H1 (cell line): ENCODE results near the gene ENSA. TPM values are rescaled to one million over a fixed set of nuclear protein-coding genes. Genes with fewer than 3 reads are reported as not detected.

Experiments used
- CTCF ChIA-PET: fragments of 300-600 bp; sonication (Branson Sonifier 250); formaldehyde crosslinking; loops from one replicate; lab custom pipeline; 2021; ENCODE audit not compliant: partially characterized antibody; lab: Charles Lee
- POLR2A ChIA-PET: fragments of 300-600 bp; sonication (Branson Sonifier 250); formaldehyde crosslinking; loops from one replicate; lab custom pipeline; 2021; ENCODE audit warnings: inconsistent platforms; ENCODE audit not compliant: partially characterized antibody; lab: Charles Lee
- DNase-seq, 2 experiments: peaks; one replicate each; pipeline versions ENCODE4 v3.0.0 to v3.0.0-alpha.2; 2010 to 2022; ENCODE audit warnings: low spot score in 2 of 2, low read depth in 1 of 2, mixed read lengths in 1 of 2
- FAIRE-seq: peaks from 2 replicates; lab custom pipeline; 2011; peaks lifted over from hg19 to GRCh38; lab: Jason Lieb, UNC
- H2AFZ ChIP-seq: 2 replicates; pipeline ENCODE4 v1.8.1; 2012; ENCODE audit warnings: low read length, inconsistent platforms
- H2AK5ac ChIP-seq: 2 replicates; pipeline ENCODE4 v1.6.1; 2013; ENCODE audit warnings: low read depth, low read length
- H2BK120ac ChIP-seq: replicated peaks from 2 replicates; pipeline ENCODE3; 2013; ENCODE audit warnings: low read depth, low read length, inconsistent platforms
- H2BK12ac ChIP-seq: 2 replicates; pipeline ENCODE4 v1.6.1; 2013; ENCODE audit warnings: low read depth, low read length
- H2BK15ac ChIP-seq: 2 replicates; pipeline ENCODE4 v1.6.1; 2013; ENCODE audit warnings: low read length
- H2BK20ac ChIP-seq: 2 replicates; pipeline ENCODE4 v1.6.1; 2013; ENCODE audit warnings: low read length
- H2BK5ac ChIP-seq: 2 replicates; pipeline ENCODE4 v1.6.1; 2013; ENCODE audit warnings: low read depth, low read length
- H3K14ac ChIP-seq: 2 replicates; pipeline ENCODE4 v1.6.1; 2013; ENCODE audit warnings: inconsistent platforms; ENCODE audit not compliant: insufficient read length
- H3K18ac ChIP-seq: 2 replicates; pipeline ENCODE4 v1.6.1; 2013; ENCODE audit warnings: low read length; ENCODE audit errors: extremely low read depth
- H3K23ac ChIP-seq: 2 replicates; pipeline ENCODE4 v1.6.1; 2013; ENCODE audit warnings: inconsistent platforms; ENCODE audit not compliant: insufficient read length
- H3K23me2 ChIP-seq: 2 replicates; pipeline ENCODE4 v1.6.1; 2013; ENCODE audit warnings: low read depth, low read length
- H3K27ac ChIP-seq: 2 replicates; pipeline ENCODE4 v1.6.1; 2011; ENCODE audit warnings: low read depth, low read length, inconsistent platforms
- H3K27me3 ChIP-seq, 4 experiments: replicated peaks in 1 of 4; 1 replicate in 1 of 4; 2 replicates in 3 of 4; pipeline versions ENCODE4 v1.6.1 to v1.8.1; 2011 to 2013; ENCODE audit warnings: low read length in 3 of 4, mild to moderate bottlenecking in 3 of 4, inconsistent platforms in 2 of 4, mixed read lengths in 2 of 4, moderate library complexity in 1 of 4; ENCODE audit not compliant: control insufficient read depth in 3 of 4, insufficient read depth in 3 of 4; ENCODE audit errors: extremely low read depth in 1 of 4
- H3K36me3 ChIP-seq, 4 experiments: 2 replicates each; pipeline versions ENCODE4 v1.6.1 to v1.8.1; 2011 to 2013; ENCODE audit warnings: mild to moderate bottlenecking in 4 of 4, low read length in 3 of 4, moderate library complexity in 2 of 4, control low read depth in 1 of 4, inconsistent platforms in 1 of 4; ENCODE audit not compliant: insufficient read depth in 4 of 4, control insufficient read depth in 2 of 4
- H3K4ac ChIP-seq: replicated peaks from 2 replicates; pipeline ENCODE3; 2013; ENCODE audit warnings: low read length, low read depth, mixed read lengths, inconsistent platforms; ENCODE audit not compliant: insufficient read length
- H3K4me1 ChIP-seq, 4 experiments: replicated peaks in 1 of 4; 1 replicate in 1 of 4; 2 replicates in 3 of 4; pipeline versions ENCODE4 v1.6.1 to v1.8.1; 2011 to 2013; ENCODE audit warnings: low read length in 3 of 4, inconsistent platforms in 2 of 4, mixed read lengths in 1 of 4; ENCODE audit not compliant: insufficient read depth in 4 of 4, control insufficient read depth in 3 of 4
- H3K4me2 ChIP-seq, 2 experiments: 2 replicates each; pipeline versions ENCODE4 v1.6.1 to v1.8.1; 2011 to 2013; ENCODE audit warnings: low read depth in 2 of 2, low read length in 2 of 2, control low read depth in 1 of 2, inconsistent platforms in 1 of 2, mild to moderate bottlenecking in 1 of 2; ENCODE audit not compliant: insufficient read depth in 1 of 2
- H3K4me3 ChIP-seq, 4 experiments: fragments of 200-600, 300-600 bp in 1 of 4; sonication (generic), shearing (Covaris generic), sonication (Bioruptor Twin) in 1 of 4; 2 replicates each; pipeline versions ENCODE4 v1.5.1 to v1.8.1; 2011 to 2016; ENCODE audit warnings: low read length in 4 of 4, low read depth in 3 of 4, control low read depth in 2 of 4, inconsistent platforms in 2 of 4, mild to moderate bottlenecking in 2 of 4, mixed read lengths in 1 of 4, moderate library complexity in 1 of 4; ENCODE audit not compliant: insufficient read depth in 2 of 4; ENCODE audit errors: extremely low read depth in 1 of 4
- H3K56ac ChIP-seq: replicated peaks from 2 replicates; pipeline ENCODE3; 2013; ENCODE audit warnings: low read depth, mild to moderate bottlenecking, mixed read lengths, low read length, inconsistent platforms; ENCODE audit not compliant: insufficient read length
- H3K79me1 ChIP-seq: 2 replicates; pipeline ENCODE4 v1.6.1; 2013; ENCODE audit warnings: low read depth, low read length, control low read depth
- H3K79me2 ChIP-seq, 2 experiments: 2 replicates each; pipeline versions ENCODE4 v1.6.1 to v1.8.1; 2012 to 2013; ENCODE audit warnings: low read length in 2 of 2, mild to moderate bottlenecking in 2 of 2, inconsistent platforms in 1 of 2; ENCODE audit not compliant: insufficient read depth in 2 of 2, control insufficient read depth in 1 of 2
- H3K9ac ChIP-seq, 4 experiments: replicated peaks in 1 of 4; 1 replicate in 1 of 4; 2 replicates in 3 of 4; pipeline versions ENCODE4 v1.6.1 to v1.8.1; 2011 to 2013; ENCODE audit warnings: low read depth in 3 of 4, low read length in 3 of 4, control low read depth in 2 of 4, mild to moderate bottlenecking in 2 of 4, moderate library complexity in 2 of 4, inconsistent platforms in 1 of 4; ENCODE audit errors: extremely low read depth in 1 of 4
- H3K9me3 ChIP-seq, 2 experiments: 2 replicates each; pipeline versions ENCODE4 v1.6.1 to v1.8.1; 2012 to 2013; ENCODE audit warnings: mild to moderate bottlenecking in 2 of 2, moderate library complexity in 2 of 2, control low read depth in 1 of 2, inconsistent platforms in 1 of 2, low read depth in 1 of 2, low read length in 1 of 2, mixed read lengths in 1 of 2; ENCODE audit not compliant: insufficient read depth in 2 of 2
- H4K20me1 ChIP-seq, 2 experiments: replicated peaks in 1 of 2; 2 replicates each; pipeline versions ENCODE3 to v1.8.1; 2011 to 2013; ENCODE audit warnings: inconsistent platforms in 2 of 2, low read length in 2 of 2, mild to moderate bottlenecking in 1 of 2; ENCODE audit not compliant: insufficient read depth in 2 of 2, control insufficient read depth in 1 of 2
- H4K5ac ChIP-seq: 2 replicates; pipeline ENCODE4 v1.6.1; 2013; ENCODE audit warnings: low read length, low read depth, mixed read lengths, inconsistent platforms; ENCODE audit not compliant: insufficient read length
- H4K8ac ChIP-seq: 2 replicates; pipeline ENCODE4 v1.8.0; 2013; ENCODE audit warnings: mild to moderate bottlenecking, moderate library complexity, low read length, inconsistent platforms; ENCODE audit not compliant: insufficient read depth; ENCODE audit errors: extremely low read depth
- H4K91ac ChIP-seq: replicated peaks from 2 replicates; pipeline ENCODE3; 2013; ENCODE audit warnings: low read length, mixed read lengths, inconsistent platforms; ENCODE audit not compliant: insufficient read length
- MAFK ChIP-seq: IDR thresholded peaks from 2 replicates; pipeline ENCODE4 v1.6.1; 2012; ENCODE audit warnings: low read depth, mild to moderate bottlenecking, improper control_type of control experiment, low read length
- TBP ChIP-seq: IDR thresholded peaks from 2 replicates; pipeline ENCODE4 v1.6.1; 2011; ENCODE audit warnings: low read depth, low read length, improper control_type of control experiment
- WGBS, 2 experiments: shearing (Covaris generic) in 1 of 2; methylation state at CpG; one replicate each; pipeline versions ENCODE4 v1.1.6 to v1.1.7; 2013 to 2015; ENCODE audit warnings: low lambda C conversion rate in 2 of 2, mixed read lengths in 2 of 2, inconsistent platforms in 1 of 2, low coverage in 1 of 2, missing lambda C conversion rate in 1 of 2; ENCODE audit not compliant: insufficient replicate concordance in 2 of 2, insufficient coverage in 1 of 2, insufficient read length in 1 of 2; ENCODE audit errors: extremely low coverage in 1 of 2, missing lambda C conversion rate in 1 of 2; 5-methylcytosine and 5-hydroxymethylcytosine counted together
- polyA plus RNA-seq, 7 experiments: library from polyadenylated mRNA; depleted of rRNA in 3 of 7; stranded (reverse) in 5 of 7; unstranded in 2 of 7; fragments of >200 nt in 5 of 7; fragments of 200-250 nt in 2 of 7; gene quantifications; 1 replicate in 5 of 7; 2 replicates in 1 of 7; 4 replicates in 1 of 7; pipeline versions ENCODE4 v1.2.1 to v1.2.3, GENCODE V29; 2011 to 2013; ENCODE audit warnings: missing spikeins in 2 of 7, mixed read lengths in 2 of 7
- total RNA-seq: library from RNA; stranded (reverse); fragmentation: NEBNext Ultra II Directional; extraction: Animal tissue kit (Norgen Biotek cat#: 25700); gene quantifications from 2 replicates; pipeline ENCODE4 v1.2.1, GENCODE V29; 2021

The ENSA gene
- total and polyA plus RNA-seq, 2 of the 8 experiments (the other 6 are each of a cell fraction or from before 2014, with no cell fraction given) = 48.2 to 229 TPM

- no peak overlapping the region for H4K8ac ChIP-seq
- FAIRE-seq = no peak
- H3K27ac ChIP-seq = no peak overlapping the region
- CTCF ChIA-PET = interaction anchor here (0.7 to 1.0 kb wide), 2 partner anchors 17 to 165 kb away, joined by 3 read pairs; no protein-coding TSS in a partner anchor
- no peaks in the 10 kb centered on the region for H3K9me3 ChIP-seq
- no peaks in the 10 kb centered on the region for H3K79me1 ChIP-seq
- H2BK20ac ChIP-seq = no peak overlapping the region
- H2BK120ac ChIP-seq = no peak overlapping the region
- TF ChIP-seq TBP = no peak
- peak; percentile 85 for TF ChIP-seq MAFK
- TF ChIP-seq, all 59 proteins: peak for 1
- H2BK15ac ChIP-seq = no peak overlapping the region
- no peak overlapping the region for H3K18ac ChIP-seq
- H3K36me3 ChIP-seq = peaks cover 0 to 27% (median 10%) of the 10 kb centered on the region in 4 experiments; a peak in 5 of 8 replicates
- no peak overlapping the region for H3K56ac ChIP-seq
- no peaks in the 10 kb centered on the region for H3K79me2 ChIP-seq
- H2BK5ac ChIP-seq = no peak overlapping the region
- H2AK5ac ChIP-seq = no peak overlapping the region
- no peak overlapping the region for H4K91ac ChIP-seq
- WGBS, 2 experiments = 93% methylated on average over 7 of the region's 7 CpGs; no CpG with 5 or more reads in 1 of the 2 experiments
- no peak overlapping the region for H3K4me2 ChIP-seq
- no peaks in the 10 kb centered on the region for H3K23me2 ChIP-seq
- H3K14ac ChIP-seq = no peak overlapping the region
- H3K27me3 ChIP-seq = no peaks in the 10 kb centered on the region
- no peak for DNase-seq
- H3K4me1 ChIP-seq = no peaks in the 10 kb centered on the region
- H2BK12ac ChIP-seq = no peak overlapping the region
- no peak overlapping the region for H3K9ac ChIP-seq
- POLR2A ChIA-PET = interaction anchor here (0.7 to 0.8 kb wide), 2 partner anchors 21 to 93 kb away, joined by 3 read pairs; no protein-coding TSS in a partner anchor
- H2AFZ ChIP-seq = no peak overlapping the region
- no peak overlapping the region for H4K5ac ChIP-seq
- H3K4ac ChIP-seq = no peak overlapping the region
- H3K4me3 ChIP-seq = no peak overlapping the region
- no peaks in the 10 kb centered on the region for H4K20me1 ChIP-seq
- H3K23ac ChIP-seq = no peak overlapping the region
Observed at GRCh38 chr1:150663321-150663720, 33.9 kb upstream of the ENSA start.
